BE2C (cell line): ENCODE data around the gene NELL1.

Experiments
- DNase-seq: peaks from one replicate; pipeline ENCODE4 v3.0.0-alpha.2; 2020
- H3K27me3 ChIP-seq: fragments of 250-450 bp; sonication (Bioruptor Pico); 2 replicates; pipeline ENCODE4 v1.5.1; 2020; ENCODE audit warnings: mild to moderate bottlenecking
- H3K36me3 ChIP-seq: fragments of 250-450 bp; sonication (Bioruptor Pico); 2 replicates; pipeline ENCODE4 v1.5.1; 2020; ENCODE audit warnings: mild to moderate bottlenecking
- H3K4me1 ChIP-seq: fragments of 250-450 bp; sonication (Bioruptor Pico); 2 replicates; pipeline ENCODE4 v1.5.1; 2020
- H3K4me3 ChIP-seq: 2 replicates; pipeline ENCODE4 v1.5.1; 2011; ENCODE audit warnings: low read depth, low read length
- H3K9me3 ChIP-seq: fragments of 250-450 bp; sonication (Bioruptor Pico); 2 replicates; pipeline ENCODE4 v1.5.1; 2020
- TF ChIP-seq, protein P1 (sequence below): IDR thresholded peaks from 2 replicates; pipeline ENCODE4 v1.5.1; 2012; ENCODE audit warnings: mild to moderate bottlenecking, low read depth, low read length

NELL1 gene

DNA sequence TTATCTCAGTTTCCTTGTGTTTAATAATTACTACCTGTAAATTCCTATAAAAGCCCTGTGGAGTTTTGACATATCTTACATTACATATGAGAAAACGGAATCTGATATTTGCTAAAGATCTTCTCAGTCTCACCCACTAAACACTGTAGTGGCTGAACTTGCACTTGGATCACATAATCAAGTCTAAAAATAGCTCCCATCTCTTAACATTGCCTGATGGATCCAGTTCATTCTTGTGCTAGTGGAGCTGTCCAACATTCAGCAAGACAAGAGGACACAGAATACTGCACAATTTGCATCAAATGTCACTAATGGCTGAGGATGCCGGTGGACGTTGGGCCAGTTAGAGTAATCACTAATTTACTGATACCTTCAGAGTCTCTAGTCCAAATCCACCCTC is 953.6 kb downstream of the NELL1 start:
- Histone ChIP-seq H3K9me3 (no peaks in the 10 kb centered on the region), H3K27me3 (no peaks in the 10 kb centered on the region), H3K4me1 (no peaks in the 10 kb centered on the region), H3K4me3 (no peak overlapping the region), H3K36me3 (no peaks in the 10 kb centered on the region)
- DNase-seq = no peak
- TF ChIP-seq, protein P1, sequence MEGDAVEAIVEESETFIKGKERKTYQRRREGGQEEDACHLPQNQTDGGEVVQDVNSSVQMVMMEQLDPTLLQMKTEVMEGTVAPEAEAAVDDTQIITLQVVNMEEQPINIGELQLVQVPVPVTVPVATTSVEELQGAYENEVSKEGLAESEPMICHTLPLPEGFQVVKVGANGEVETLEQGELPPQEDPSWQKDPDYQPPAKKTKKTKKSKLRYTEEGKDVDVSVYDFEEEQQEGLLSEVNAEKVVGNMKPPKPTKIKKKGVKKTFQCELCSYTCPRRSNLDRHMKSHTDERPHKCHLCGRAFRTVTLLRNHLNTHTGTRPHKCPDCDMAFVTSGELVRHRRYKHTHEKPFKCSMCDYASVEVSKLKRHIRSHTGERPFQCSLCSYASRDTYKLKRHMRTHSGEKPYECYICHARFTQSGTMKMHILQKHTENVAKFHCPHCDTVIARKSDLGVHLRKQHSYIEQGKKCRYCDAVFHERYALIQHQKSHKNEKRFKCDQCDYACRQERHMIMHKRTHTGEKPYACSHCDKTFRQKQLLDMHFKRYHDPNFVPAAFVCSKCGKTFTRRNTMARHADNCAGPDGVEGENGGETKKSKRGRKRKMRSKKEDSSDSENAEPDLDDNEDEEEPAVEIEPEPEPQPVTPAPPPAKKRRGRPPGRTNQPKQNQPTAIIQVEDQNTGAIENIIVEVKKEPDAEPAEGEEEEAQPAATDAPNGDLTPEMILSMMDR = no peak
